ENCODE data around the gene TAP1.

TAP1 gene

GRCh38 chr6:32803416-32803815, 50.1 kb downstream of the TAP1 start:
- H3K36me3 ChIP-seq (ENCODE audit: control insufficient read depth, insufficient read depth, low read length): no peaks in the 10 kb centered on the region
- no peak for DNase-seq (ENCODE audit: low read depth, low spot score)
- H3K27me3 ChIP-seq (ENCODE audit: control insufficient read depth, insufficient read depth, low read length): no peaks in the 10 kb centered on the region
- H3K27ac ChIP-seq (ENCODE audit: low read length): no peak overlapping the region
- whole genome bisulfite sequencing (ENCODE audit: insufficient coverage, insufficient read length): no CpG with 5 or more reads among the region's 2 CpGs
- peaks cover 3% of the 10 kb centered on the region; the same call in 1 of the 2 replicates for H3K4me1 ChIP-seq (ENCODE audit: control insufficient read depth, insufficient read depth, low read length)
- H3K9me3 ChIP-seq (ENCODE audit: control insufficient read depth, insufficient read depth, low read length): no peaks in the 10 kb centered on the region
- no peak overlapping the region for H3K4me3 ChIP-seq (ENCODE audit: low read length)

GRCh38 chr6:32799740-32800139, 53.8 kb downstream of the TAP1 start:
- no peak for DNase-seq (ENCODE audit: low read depth, low spot score)
- Histone ChIP-seq H3K36me3 (ENCODE audit: control insufficient read depth, insufficient read depth, low read length) (no peaks in the 10 kb centered on the region), H3K27me3 (ENCODE audit: control insufficient read depth, insufficient read depth, low read length) (no peaks in the 10 kb centered on the region), H3K4me3 (ENCODE audit: low read length) (no peak overlapping the region), H3K9me3 (ENCODE audit: control insufficient read depth, insufficient read depth, low read length) (no peaks in the 10 kb centered on the region), H3K4me1 (ENCODE audit: control insufficient read depth, insufficient read depth, low read length) (peaks cover 2% of the 10 kb centered on the region; the same call in 1 of the 2 replicates), H3K27ac (ENCODE audit: low read length) (no peak overlapping the region)
- no CpG with 5 or more reads among the region's 3 CpGs for whole genome bisulfite sequencing (ENCODE audit: insufficient coverage, insufficient read length)

- Histone ChIP-seq H3K36me3 (ENCODE audit: control insufficient read depth, insufficient read depth, low read length) (no peaks in the 10 kb centered on the region), H3K4me1 (ENCODE audit: control insufficient read depth, insufficient read depth, low read length) (peaks cover 2% of the 10 kb centered on the region; the same call in 1 of the 2 replicates), H3K4me3 (ENCODE audit: low read length) (no peak overlapping the region), H3K27ac (ENCODE audit: low read length) (no peak overlapping the region), H3K27me3 (ENCODE audit: control insufficient read depth, insufficient read depth, low read length) (no peaks in the 10 kb centered on the region), H3K9me3 (ENCODE audit: control insufficient read depth, insufficient read depth, low read length) (no peaks in the 10 kb centered on the region)
- no CpG with 5 or more reads among the region's 3 CpGs for WGBS (ENCODE audit: insufficient coverage, insufficient read length)
- DNase-seq (ENCODE audit: low read depth, low spot score): no peak
Measured at GRCh38 chr6:32799168-32799567, 54.3 kb downstream of the TAP1 start.

DNA sequence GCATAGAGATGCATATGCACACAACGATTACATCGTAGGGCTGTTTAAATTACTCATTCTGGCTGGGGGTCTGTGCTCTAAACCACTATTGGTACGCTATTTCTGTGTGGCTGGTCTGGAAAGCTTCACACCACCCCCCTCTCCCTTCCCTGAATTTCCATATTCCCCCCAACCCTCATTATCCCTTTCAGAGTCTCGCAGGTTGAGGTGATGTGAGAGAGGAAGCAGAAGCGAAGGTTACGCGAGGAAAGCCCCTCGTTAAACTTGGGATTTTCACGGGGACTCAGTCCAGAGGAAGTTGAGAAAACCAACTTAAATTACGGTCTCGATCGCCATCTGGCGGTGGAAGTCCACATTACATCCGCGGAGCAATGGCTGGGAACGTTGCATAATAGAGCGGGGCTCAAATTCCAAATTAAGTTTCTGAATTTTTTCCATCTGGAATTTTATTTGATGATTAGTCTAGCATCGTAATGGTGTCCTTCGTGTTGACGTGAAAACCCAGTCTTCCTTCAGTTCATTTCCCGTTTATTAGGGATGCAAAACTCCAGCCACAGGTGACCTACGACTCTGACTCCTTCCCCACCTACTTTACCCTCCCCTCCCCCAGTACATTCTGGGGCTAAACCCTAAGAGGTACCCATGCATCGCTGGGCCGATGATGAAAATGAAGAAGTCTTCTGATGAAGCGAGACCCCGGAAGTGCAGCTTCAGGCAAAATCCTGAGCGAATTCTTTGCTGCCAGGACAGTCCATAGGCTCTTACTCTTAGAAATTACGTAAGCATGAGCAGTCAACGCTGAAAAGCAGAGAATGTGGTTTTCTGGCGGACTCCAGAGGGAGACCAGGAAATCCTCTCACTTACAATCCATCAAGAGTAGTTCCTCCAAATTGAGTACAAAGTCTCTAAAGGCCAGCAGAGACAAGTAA, 56.4 kb downstream of the TAP1 start:
- Histone ChIP-seq H3K9me3 (ENCODE audit: control insufficient read depth, insufficient read depth, low read length) (no peaks in the 10 kb centered on the region), H3K36me3 (ENCODE audit: control insufficient read depth, insufficient read depth, low read length) (no peaks in the 10 kb centered on the region), H3K27ac (ENCODE audit: low read length) (no peak overlapping the region), H3K4me1 (ENCODE audit: control insufficient read depth, insufficient read depth, low read length) (peaks cover 2% of the 10 kb centered on the region; the same call in 1 of the 2 replicates), H3K27me3 (ENCODE audit: control insufficient read depth, insufficient read depth, low read length) (no peaks in the 10 kb centered on the region), H3K4me3 (ENCODE audit: low read length) (no peak overlapping the region; the same call in 1 of the 2 replicates)
- WGBS (ENCODE audit: insufficient coverage, insufficient read length): no CpG with 5 or more reads among the region's 30 CpGs
- peak; percentile 54 for DNase-seq (ENCODE audit: low read depth, low spot score)
